HL-60 (cell line): ENCODE data around the gene CHERP.

Experiments used
- DNase-seq, 2 experiments: peaks; one replicate each; pipeline ENCODE4 v3.0.0-alpha.2; 2010 to 2020; ENCODE audit warnings: low read depth in 1 of 2, low spot score in 1 of 2
- H3K27ac ChIP-seq: fragments of 250-450 bp; sonication (Bioruptor Pico); replicated peaks from 2 replicates; pipeline ENCODE4 v1.5.1; 2020; ENCODE audit warnings: mild to moderate bottlenecking, moderate library complexity
- H3K27me3 ChIP-seq: fragments of 250-450 bp; sonication (Bioruptor Pico); 2 replicates; pipeline ENCODE4 v1.5.1; 2021; ENCODE audit warnings: mild to moderate bottlenecking, moderate library complexity; ENCODE audit not compliant: insufficient read depth, poor library complexity, severe bottlenecking
- H3K4me3 ChIP-seq: replicated peaks from 2 replicates; pipeline ENCODE4 v1.5.1; 2011; ENCODE audit warnings: mild to moderate bottlenecking, control low read depth, low read length; ENCODE audit not compliant: insufficient read depth
- GABPA ChIP-seq: IDR thresholded peaks from 2 replicates; pipeline ENCODE4 v1.6.1; 2012; ENCODE audit warnings: low read depth
- POLR2AphosphoS5 ChIP-seq: IDR thresholded peaks from 2 replicates; pipeline ENCODE4 v1.6.1; 2012; ENCODE audit warnings: low read depth
- REST ChIP-seq: IDR thresholded peaks from 2 replicates; pipeline ENCODE4 v1.6.1; 2012; ENCODE audit warnings: low read depth; ENCODE audit not compliant: insufficient replicate concordance
- SPI1 ChIP-seq: IDR thresholded peaks from 2 replicates; pipeline ENCODE4 v1.6.1; 2012; ENCODE audit warnings: low read depth, mild to moderate bottlenecking, borderline replicate concordance
- TF ChIP-seq, protein P1 (sequence below): IDR thresholded peaks from one replicate; pipeline ENCODE4 v1.5.1; 2011; ENCODE audit warnings: low read length, control low read depth, inconsistent platforms; ENCODE audit not compliant: insufficient read depth

Gene CHERP

DNA sequence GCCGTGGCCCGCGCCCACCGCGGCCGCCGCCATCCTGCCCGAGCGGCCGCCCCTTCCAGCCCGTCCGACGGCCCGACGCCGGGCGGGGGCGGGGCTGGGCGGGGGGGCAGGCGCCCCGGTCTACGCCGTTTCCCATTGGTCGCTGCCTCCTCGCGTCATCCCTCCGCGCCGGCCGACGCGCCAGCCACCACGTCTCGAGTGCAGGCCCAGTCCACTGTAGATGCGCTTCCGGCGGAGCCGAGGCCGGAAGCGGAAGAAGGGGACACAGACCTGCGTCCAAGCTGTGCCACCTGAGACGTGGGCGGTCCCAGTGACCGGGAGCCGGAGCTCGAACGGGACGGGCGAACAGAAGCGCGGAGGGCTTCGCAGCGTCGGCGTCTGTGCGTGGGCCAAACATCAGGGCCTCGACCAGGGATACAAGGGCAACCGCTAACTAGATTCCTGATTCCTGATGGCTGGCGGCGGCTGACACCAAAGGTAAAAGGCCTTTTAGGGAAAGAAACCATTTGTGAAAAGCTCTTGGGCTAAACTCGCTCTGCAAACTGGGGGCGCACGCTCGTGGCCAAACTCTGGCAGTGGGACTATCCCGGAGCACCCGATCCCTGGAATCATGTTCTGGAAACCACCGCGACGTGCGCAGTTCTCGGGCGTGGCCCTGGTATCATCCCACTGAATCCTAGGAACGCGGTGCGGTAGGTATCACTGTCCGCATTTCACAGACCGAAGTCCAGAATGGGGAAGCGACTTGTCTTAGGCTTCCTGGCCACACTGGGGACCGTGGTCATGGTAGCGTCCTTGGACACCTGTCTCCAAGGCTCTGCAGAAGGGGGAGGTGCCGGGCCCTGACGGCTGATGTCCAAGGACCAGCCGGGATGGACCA lies 30.3 kb upstream of the CHERP start, which contains the start of gene SLC35E1:
SLC35E1 (minus strand) TSS at position 84 of the 880 bp plus-strand sequence; CDS start at position 33, 51 bp downstream.
- H3K27ac ChIP-seq: peak within 1 kb of the TSS; percentile 58
- TF ChIP-seq SPI1: no peak
- TF ChIP-seq GABPA: peak; percentile 91
- 0 out of 2 replicates have a peak, but pooled peaks have one; percentile 28 for TF ChIP-seq POLR2AphosphoS5

GRCh38 chr19:16571822-16572331 lies 29.6 kb upstream of the CHERP start:
- peak; percentile 47 to 62 for DNase-seq
- TF ChIP-seq GABPA (no peak), POLR2AphosphoS5 (no peak), REST (no peak), SPI1 (no peak)
- TF ChIP-seq, protein P1, sequence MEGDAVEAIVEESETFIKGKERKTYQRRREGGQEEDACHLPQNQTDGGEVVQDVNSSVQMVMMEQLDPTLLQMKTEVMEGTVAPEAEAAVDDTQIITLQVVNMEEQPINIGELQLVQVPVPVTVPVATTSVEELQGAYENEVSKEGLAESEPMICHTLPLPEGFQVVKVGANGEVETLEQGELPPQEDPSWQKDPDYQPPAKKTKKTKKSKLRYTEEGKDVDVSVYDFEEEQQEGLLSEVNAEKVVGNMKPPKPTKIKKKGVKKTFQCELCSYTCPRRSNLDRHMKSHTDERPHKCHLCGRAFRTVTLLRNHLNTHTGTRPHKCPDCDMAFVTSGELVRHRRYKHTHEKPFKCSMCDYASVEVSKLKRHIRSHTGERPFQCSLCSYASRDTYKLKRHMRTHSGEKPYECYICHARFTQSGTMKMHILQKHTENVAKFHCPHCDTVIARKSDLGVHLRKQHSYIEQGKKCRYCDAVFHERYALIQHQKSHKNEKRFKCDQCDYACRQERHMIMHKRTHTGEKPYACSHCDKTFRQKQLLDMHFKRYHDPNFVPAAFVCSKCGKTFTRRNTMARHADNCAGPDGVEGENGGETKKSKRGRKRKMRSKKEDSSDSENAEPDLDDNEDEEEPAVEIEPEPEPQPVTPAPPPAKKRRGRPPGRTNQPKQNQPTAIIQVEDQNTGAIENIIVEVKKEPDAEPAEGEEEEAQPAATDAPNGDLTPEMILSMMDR: no peak
- no peaks in the 10 kb centered on the region for H3K27me3 ChIP-seq
- peak overlapping the region; percentile 94 for H3K4me3 ChIP-seq
- peak overlapping the region; percentile 54 for H3K27ac ChIP-seq

More for the DNA sequence above, 30.3 kb upstream of the CHERP start, which contains the start of gene SLC35E1:
- peak; percentile 96 to 97 for DNase-seq
- no peaks in the 10 kb centered on the region for H3K27me3 ChIP-seq
- peak within 1 kb of the TSS; percentile 94 for H3K4me3 ChIP-seq

DNA sequence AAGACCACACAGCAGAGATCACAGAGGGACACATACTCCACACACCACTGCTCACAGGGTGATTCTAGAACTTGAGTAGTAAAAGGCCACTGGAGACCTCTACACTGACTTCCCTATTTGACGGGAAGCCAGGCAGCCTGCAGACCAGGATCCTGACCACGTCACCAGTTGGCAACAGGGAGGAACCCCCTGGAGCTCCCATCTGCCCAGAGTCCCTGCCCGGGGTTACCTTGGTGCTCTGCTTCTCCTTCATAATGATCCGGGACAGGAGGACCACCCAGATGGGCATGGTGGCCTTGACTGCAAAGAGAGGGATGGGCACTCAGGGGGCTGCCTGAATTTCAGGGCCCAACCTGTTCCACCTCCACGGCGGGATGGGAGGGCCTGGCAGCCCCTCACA lies 29.0 kb upstream of the CHERP start:
- no peak for TF ChIP-seq POLR2AphosphoS5
- peak; percentile 94 for TF ChIP-seq SPI1
- TF ChIP-seq GABPA: no peak
- TF ChIP-seq, protein P1: no peak
- TF ChIP-seq REST: no peak
- peak in 1 of 2 experiments; percentile 75 for DNase-seq
- peak overlapping the region; percentile 54 for H3K27ac ChIP-seq

DNA sequence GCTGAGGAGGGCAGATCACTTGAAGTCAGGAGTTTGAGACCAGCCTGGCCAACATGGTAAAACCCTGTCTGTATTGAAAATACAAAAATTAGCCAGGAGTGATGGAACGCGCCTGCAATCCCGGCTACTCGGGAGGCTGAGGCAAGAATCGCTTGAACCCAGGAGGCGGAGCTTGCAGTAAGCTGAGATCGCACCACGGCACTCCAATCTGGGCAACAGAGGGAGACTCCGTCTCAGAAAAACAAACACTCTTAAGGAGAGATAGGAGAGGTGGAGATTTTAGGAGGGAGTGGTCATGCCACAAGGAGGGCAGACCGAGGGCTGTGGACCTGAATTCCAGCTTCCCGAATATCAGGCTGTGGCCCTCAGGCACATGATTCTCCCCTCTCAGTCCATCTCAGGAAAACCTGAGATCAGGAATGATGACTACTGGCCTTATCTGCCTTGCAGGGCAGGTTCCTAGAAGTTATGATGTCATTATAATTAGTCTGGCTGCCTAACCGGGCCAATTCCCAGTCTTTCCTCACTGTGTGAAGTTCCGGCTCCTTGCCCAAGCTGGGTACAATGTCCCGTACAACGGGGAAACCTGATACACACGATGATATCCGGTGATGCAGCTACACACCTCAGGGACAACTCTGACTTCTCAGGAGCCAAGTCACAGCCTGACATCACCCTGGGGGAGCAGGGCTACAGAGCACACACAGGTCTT lies 27.5 kb upstream of the CHERP start:
- Histone ChIP-seq H3K27ac (no peak overlapping the region), H3K4me3 (no peak overlapping the region), H3K27me3 (no peaks in the 10 kb centered on the region)
- TF ChIP-seq POLR2AphosphoS5 (no peak), SPI1 (no peak), REST (no peak), GABPA (no peak)
- TF ChIP-seq, protein P1: no peak
- no peak for DNase-seq

More for the DNA sequence above, 29.0 kb upstream of the CHERP start:
- H3K27me3 ChIP-seq: no peaks in the 10 kb centered on the region
- peak overlapping the region; percentile 94 for H3K4me3 ChIP-seq
